M059J (cell line): ENCODE results near the gene DDX19B. TPM values are rescaled to one million over a fixed set of nuclear protein-coding genes. Genes with fewer than 3 reads are reported as not detected.

Source experiments
- DNase-seq: peaks from one replicate; pipeline ENCODE4 v3.0.0-alpha.2; 2012; ENCODE audit warnings: low read depth
- total RNA-seq: library from RNA; depleted of rRNA; stranded (reverse); fragments of >200 nt; shearing (Covaris generic); gene quantifications from 2 replicates; pipeline ENCODE4 v1.2.3, GENCODE V29; 2014; rRNA removed

Gene DDX19B
- total RNA-seq, 1 experiment from 2014 or later: 35.1 TPM

GRCh38 chr16:70348991-70349390 is 50.0 kb downstream of the DDX19B start:
- DNase-seq: no peak

DNA sequence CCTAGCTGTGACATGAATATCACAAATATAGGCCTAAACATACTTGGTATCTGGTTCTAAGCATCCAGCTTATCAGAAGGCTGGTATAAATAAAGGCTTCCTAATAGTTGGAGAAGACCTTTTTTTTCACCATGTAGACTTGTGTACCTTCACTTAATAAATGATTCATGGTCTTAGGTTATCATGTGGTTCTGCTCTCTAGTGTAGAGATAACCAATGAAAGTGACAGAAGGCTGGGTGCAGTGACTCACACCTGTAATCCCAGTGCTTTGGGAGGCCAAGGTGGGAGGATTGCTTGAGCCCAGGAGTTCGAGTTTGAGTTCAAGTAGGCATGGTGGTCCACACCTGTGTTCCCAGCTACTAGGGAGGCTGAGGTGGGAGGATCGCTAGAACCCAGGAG is 50.8 kb downstream of the DDX19B start:
- DNase-seq: peak; percentile 29

- no peak for DNase-seq
Observed at GRCh38 chr16:70359552-70359951, 60.6 kb downstream of the DDX19B start.

DNA sequence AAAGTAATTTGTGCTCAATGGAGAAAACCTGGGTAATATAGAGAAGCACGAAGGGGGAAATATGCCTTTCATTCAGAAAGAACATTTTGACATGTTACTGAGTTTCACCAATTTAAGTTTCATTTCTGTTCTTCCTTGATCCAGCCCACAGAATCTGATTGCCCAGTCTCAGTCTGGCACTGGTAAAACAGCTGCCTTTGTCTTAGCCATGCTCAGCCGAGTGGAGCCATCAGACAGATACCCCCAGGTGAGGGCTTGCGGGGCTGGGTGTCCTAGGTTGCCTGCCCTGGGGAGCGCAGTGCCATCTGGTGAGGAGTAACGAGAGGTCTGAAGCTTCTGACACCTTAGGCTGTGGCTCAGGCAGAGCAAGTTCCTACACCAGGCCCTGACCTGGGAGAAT is 65.4 kb downstream of the DDX19B start:
- DNase-seq: no peak

- peak; percentile 15 for DNase-seq
Observed at GRCh38 chr16:70370145-70370544, 71.2 kb downstream of the DDX19B start.

DNA sequence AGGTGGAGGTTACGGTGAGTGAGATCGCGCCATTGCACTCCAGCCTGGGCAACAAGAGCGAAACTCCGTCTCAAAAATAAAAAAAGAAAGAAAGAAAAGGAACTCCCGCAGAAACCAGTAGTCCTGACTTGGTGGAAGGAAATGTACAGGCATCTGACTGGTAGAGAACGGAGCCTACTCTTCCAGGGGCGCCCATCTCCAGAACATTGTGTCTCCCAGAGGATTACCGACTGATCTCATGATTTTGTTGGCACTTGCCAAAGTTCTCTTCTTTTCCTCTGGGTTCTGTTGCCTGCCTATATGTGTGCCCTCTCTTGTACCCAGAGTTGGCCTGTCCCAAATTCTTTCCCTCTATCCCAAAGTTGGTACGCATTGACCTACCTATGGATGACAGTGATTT is 71.9 kb downstream of the DDX19B start:
- DNase-seq: no peak

GRCh38 chr16:70372921-70373728 is 74.1 kb downstream of the DDX19B start:
- no peak for DNase-seq

DNA sequence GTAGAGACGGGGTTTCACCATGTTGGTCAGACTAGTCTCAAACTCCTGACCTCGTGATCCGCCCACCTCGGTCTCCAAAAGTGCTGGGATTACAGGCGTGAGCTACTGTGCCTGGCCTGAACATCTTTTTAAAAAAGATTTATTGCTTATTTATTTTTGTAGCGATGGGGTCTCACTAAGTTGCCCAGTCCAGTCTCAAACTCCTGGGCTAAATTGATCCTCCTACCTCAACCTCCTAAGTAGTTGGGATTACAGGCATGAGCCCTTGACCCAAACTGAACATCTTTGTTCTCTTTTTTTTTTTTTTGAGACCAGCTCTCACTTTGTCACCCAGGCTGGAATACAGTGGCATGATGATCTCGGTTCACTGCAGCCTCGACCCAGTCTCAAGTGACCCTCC is 75.2 kb downstream of the DDX19B start:
- no peak for DNase-seq

GRCh38 chr16:70375636-70376611 is 76.9 kb downstream of the DDX19B start:
- no peak for DNase-seq

DNA sequence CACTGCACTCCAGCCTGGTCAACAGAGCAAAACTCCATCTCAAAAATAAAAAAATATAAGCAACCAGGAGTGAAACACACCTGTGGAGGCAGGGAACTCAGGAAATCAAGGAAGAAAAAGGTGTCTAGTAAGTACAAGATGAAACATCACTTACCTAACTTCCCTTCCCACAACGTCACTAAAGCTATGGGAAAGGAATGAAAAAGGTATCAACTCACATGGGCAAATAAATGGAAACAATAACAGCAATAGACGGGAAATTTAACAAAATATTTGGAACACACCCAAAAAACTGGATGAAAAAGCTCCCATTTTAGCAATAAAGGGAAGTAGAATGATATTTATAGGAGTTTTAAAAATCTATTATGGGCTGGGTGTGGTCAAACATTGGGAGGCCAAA is 78.8 kb downstream of the DDX19B start:
- DNase-seq: no peak

DNA sequence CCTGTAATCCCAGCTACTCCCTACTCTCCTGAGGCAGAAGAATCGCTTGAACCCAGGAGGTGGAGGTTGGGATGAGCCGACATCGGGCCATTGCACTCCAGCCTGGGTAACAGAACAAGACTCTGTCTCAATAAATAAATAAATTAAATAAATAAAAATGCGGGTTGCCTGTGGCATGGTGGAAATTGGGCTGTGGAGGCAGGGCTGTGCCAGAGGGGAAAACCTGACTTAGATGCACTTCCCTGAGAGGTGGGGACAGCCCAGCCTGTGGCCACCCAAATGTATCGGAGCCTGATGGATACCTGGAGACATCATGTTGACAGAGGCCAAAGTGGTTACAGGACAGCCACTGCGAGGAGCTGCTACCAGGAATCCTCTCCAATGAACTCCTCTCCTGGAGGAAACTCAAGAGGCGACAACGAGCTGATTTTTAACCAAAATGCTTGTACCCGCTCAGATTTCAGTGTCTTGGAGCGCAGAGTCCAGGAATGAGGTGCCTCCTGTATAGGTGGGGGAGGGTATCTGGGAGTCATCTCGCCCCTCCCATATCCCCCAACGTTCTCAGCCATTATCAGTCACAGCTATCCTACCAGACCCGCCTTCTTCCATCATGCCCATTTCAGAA is 80.0 kb downstream of the DDX19B start:
- no peak for DNase-seq

DNA sequence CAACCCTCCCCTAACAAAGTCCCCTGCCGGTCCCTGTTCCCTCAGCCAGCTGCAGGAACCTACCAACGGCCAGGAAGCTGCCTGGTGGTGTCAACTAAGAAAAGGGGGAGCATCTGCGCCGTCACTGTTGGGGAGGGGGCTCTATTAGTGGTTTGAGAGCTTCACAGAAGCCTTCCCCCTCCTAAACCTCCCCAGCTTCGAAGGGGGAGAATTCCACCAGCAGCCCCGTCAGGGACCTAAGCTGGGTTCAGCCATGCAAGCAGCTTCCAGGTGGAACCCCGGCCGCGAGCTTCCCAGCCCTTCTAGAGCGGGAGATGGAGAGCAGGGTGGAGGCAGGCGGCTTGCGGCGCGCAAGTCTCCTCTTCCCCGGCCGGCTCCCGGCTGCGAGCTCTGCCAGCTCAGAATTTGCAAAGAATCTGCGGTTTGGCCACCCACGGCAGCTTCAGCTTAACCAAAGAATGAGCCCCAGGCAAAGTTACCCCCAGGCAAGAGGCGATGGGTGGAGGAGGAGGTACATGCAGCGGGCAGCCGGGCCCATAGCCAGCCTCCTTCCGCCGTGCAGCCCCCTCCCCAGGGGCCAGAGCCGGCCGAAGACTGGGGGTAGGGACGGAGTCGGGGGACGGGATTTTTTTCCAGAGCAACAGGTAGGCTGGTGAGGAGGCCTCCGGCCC is 81.4 kb downstream of the DDX19B start:
- peak; percentile 97 for DNase-seq

- DNase-seq: peak; percentile 92
Observed at GRCh38 chr16:70380919-70381603, 82.1 kb downstream of the DDX19B start.

DNA sequence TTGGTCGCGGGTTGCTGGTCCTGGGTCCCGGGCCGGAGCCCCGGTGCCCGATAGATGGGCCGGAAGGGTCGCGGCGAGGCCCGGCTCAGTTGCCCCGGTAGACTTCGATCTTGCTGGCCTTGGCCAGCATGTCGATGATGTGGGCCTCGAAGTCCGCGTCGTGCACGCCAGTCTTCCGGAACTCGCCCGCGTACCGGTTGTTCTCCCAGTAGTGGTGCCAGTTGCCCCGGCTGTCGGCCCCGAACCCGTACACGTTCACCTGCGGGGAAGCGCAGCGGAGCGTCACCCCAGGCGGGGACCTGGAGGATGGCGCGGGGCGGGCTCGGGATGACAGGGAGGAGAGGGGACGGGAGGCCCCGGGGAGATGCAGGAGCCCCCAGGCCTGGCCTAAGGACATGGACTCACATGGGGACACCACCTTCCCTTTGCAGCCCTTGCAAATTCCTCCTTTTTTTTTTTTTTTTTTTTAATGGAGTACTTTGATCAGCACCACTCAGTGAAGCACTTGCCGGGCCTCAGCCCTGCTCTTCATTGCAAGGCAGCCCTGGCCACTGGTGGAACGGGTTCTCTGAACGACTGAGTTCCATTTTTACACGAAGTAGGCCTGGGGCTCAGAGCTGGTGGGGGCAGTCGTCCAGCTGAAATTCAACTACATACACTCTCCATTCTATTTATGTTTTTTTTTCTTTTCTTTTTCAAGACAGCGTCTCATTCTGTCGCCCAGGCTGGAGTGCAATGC is 82.8 kb downstream of the DDX19B start:
- peak; percentile 8 for DNase-seq

DNA sequence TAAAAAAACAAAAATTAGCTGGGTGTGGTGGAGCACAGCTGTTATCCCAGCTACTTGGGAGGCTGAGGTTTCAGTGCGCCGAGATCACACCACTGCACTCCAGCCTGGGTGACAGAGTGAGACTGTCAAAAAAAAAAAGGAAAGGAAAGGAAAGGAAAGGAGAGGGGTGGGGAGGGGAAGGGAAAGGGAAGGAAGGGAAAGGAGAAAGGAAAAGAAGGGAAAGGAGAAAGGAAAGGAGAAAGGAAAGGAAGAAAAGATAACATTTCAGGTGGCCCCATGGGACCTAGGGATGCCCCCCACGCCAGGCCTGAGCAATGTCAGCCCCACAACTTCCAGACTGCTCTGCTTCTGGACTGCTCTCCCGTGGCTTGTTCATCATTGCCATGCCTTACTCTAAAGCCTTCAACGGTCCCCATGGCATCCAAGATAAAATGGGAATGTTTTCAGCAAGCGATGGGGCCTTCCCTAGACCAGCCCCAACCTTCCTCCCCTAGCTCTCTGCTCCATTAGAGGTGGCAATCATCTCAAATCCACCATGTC is 84.5 kb downstream of the DDX19B start:
- DNase-seq: no peak

Other genes with a start within 250 kb of the DDX19B start
- gene PDPR, start 184.9 kb upstream of the DDX19B start, total RNA-seq: 8.4 and 15.9 TPM in 2 replicates
- 0.27 TPM in 1 of 2 replicates, not detected in the other for gene CLEC18C, start 125.4 kb upstream of the DDX19B start, total RNA-seq
- 12.1 and 21.4 TPM in 2 replicates for gene EXOSC6, start 47.2 kb upstream of the DDX19B start, total RNA-seq
- 38.9 and 68.8 TPM in 2 replicates for gene AARS1, start 9.7 kb upstream of the DDX19B start, total RNA-seq
- 54.3 and 62.5 TPM in 2 replicates for gene DDX19A, start 47.7 kb downstream of the DDX19B start, total RNA-seq
- gene ST3GAL2, start 139.9 kb downstream of the DDX19B start, total RNA-seq: 15.7 and 32.2 TPM in 2 replicates
- gene FCSK, start 155.4 kb downstream of the DDX19B start, total RNA-seq: 1.8 and 3.2 TPM in 2 replicates
- gene COG4, start 224.4 kb downstream of the DDX19B start, total RNA-seq: 51.2 and 85.0 TPM in 2 replicates
- 256 and 270 TPM in 2 replicates for gene SF3B3, start 224.6 kb downstream of the DDX19B start, total RNA-seq